Adrenal gland (tissue), 5 donors: ENCODE data around the gene CNTNAP2.

Experiments used
- POLR2A ChIP-seq, 2 donors: fragments of 450-650 bp; IDR thresholded peaks; one replicate each; pipeline ENCODE4 v1.6.1; 2017; ENCODE audit warnings: antibody characterized with exemption in 2 of 2, mild to moderate bottlenecking in 2 of 2, moderate library complexity in 1 of 2
- TF ChIP-seq, protein P1 (sequence below), 6 experiments: fragments of 450-650 bp in 4 of 6; fragments of 200-600 bp in 2 of 6; sonication (generic) in 1 of 6; IDR thresholded peaks; 1 replicate in 5 of 6; 2 replicates in 1 of 6; pipeline versions ENCODE4 v1.5.1 to v1.8.0; 2016 to 2021; ENCODE audit warnings: antibody characterized with exemption in 6 of 6, mild to moderate bottlenecking in 2 of 6, moderate library complexity in 1 of 6
- donor health status: DM: no; HTN: no; CAD: no.

DNA sequence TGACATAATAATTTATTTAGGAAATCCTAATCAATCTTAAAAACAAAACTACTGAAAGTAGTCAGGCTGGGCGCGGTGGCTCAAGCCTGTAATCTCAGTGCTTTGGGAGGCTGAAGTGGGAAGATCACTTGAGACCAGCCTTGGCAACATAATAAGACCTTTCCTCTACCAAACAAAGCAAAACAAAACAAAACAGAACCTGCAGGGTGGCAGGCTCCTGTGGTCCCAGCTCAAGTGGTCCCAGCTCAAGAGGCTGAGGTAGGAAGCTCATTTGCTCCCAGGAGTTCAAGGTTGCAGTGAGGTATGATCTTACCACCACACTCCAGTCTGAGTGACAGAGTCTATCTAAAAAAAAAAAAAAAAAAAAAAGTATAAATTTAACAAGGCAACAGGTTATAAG lies 748.0 kb downstream of the CNTNAP2 start:
- TF ChIP-seq, protein P1, sequence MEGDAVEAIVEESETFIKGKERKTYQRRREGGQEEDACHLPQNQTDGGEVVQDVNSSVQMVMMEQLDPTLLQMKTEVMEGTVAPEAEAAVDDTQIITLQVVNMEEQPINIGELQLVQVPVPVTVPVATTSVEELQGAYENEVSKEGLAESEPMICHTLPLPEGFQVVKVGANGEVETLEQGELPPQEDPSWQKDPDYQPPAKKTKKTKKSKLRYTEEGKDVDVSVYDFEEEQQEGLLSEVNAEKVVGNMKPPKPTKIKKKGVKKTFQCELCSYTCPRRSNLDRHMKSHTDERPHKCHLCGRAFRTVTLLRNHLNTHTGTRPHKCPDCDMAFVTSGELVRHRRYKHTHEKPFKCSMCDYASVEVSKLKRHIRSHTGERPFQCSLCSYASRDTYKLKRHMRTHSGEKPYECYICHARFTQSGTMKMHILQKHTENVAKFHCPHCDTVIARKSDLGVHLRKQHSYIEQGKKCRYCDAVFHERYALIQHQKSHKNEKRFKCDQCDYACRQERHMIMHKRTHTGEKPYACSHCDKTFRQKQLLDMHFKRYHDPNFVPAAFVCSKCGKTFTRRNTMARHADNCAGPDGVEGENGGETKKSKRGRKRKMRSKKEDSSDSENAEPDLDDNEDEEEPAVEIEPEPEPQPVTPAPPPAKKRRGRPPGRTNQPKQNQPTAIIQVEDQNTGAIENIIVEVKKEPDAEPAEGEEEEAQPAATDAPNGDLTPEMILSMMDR (IDR thresholded peaks at IDR 0.05), result no peak
- no peak for TF ChIP-seq POLR2A (IDR thresholded peaks at IDR 0.05)
